GM12878 (cell line): ENCODE data around the gene TOP2B. TPM values are rescaled to one million over a fixed set of nuclear protein-coding genes. Genes with fewer than 3 reads are reported as not detected.

ENCODE experiments used
- ATAC-seq: fragments of 200-7000 bp; cut with Tn5 transposase; 3 replicates; pipeline ENCODE4 v1.9.1; 2020; ENCODE audit warnings: mild to moderate bottlenecking, moderate library complexity
- BruUV-seq: library from RNA; stranded (reverse); fragments of 400-500 nt; replicated peaks from 2 replicates; lab custom pipeline; 2021; lab: Mats Ljungman, UMichigan
- CTCF ChIA-PET: fragments of 300-600 bp; sonication (Branson Sonifier 250); formaldehyde crosslinking; extraction: SDS; loops from one replicate; lab custom pipeline; 2021; ENCODE audit warnings: inconsistent platforms; lab: Yijun Ruan, JAX
- POLR2A ChIA-PET: fragments of 350-600 bp; formaldehyde crosslinking; extraction: SDS; loops from one replicate; lab custom pipeline; 2021; ENCODE audit warnings: inconsistent platforms; lab: Charles Lee
- RAD21 ChIA-PET: fragments of 300-600 bp; sonication (Branson Sonifier 250); formaldehyde crosslinking; loops from one replicate; lab custom pipeline; 2023; ENCODE audit warnings: antibody characterized with exemption; ENCODE audit not compliant: unreplicated experiment; lab: Charles Lee
- SMC1A ChIA-PET: fragments of 300-600 bp; sonication (Branson Sonifier 250); formaldehyde crosslinking; loops from one replicate; lab custom pipeline; 2023; ENCODE audit not compliant: unreplicated experiment, uncharacterized antibody; lab: Charles Lee
- DNase-seq: peaks from one replicate; pipeline ENCODE4 v3.0.0-alpha.2; 2011; ENCODE audit warnings: low read depth, low spot score
- FAIRE-seq: peaks from 3 replicates; lab custom pipeline; 2011; peaks lifted over from hg19 to GRCh38; lab: Jason Lieb, UNC
- H2AFZ ChIP-seq: 2 replicates; pipeline ENCODE4 v1.6.0; 2011; ENCODE audit warnings: low read depth, low read length, control low read depth; ENCODE audit not compliant: control insufficient read depth
- H3K27ac ChIP-seq: 2 replicates; pipeline ENCODE4 v1.5.1; 2011; ENCODE audit warnings: control low read depth; ENCODE audit not compliant: control insufficient read depth, insufficient read depth
- H3K27me3 ChIP-seq, 2 experiments: replicated peaks in 1 of 2; 2 replicates each; pipeline versions ENCODE4 v1.6.0 to v1.6.1; 2011; ENCODE audit warnings: low read length in 1 of 2; ENCODE audit not compliant: control insufficient read depth in 2 of 2, insufficient read depth in 2 of 2
- H3K36me3 ChIP-seq, 2 experiments: 2 replicates each; pipeline ENCODE4 v1.5.1; 2011; ENCODE audit warnings: low read length in 1 of 2; ENCODE audit not compliant: control insufficient read depth in 2 of 2, insufficient read depth in 2 of 2
- H3K4me1 ChIP-seq: 2 replicates; pipeline ENCODE4 v1.6.1; 2011; ENCODE audit warnings: mild to moderate bottlenecking, low read length, moderate library complexity, mixed read lengths; ENCODE audit not compliant: control insufficient read depth, insufficient read depth
- H3K4me2 ChIP-seq: 2 replicates; pipeline ENCODE4 v1.6.0; 2011; ENCODE audit warnings: control low read depth; ENCODE audit not compliant: control insufficient read depth, insufficient read depth
- H3K4me3 ChIP-seq: fragments of 200-600 bp; sonication (generic); 2 replicates; pipeline ENCODE4 v1.5.1; 2016
- H3K79me2 ChIP-seq: 2 replicates; pipeline ENCODE4 v1.6.0; 2011; ENCODE audit warnings: low read length; ENCODE audit not compliant: control insufficient read depth, insufficient read depth
- H3K9ac ChIP-seq: 2 replicates; pipeline ENCODE4 v1.8.0; 2011; ENCODE audit warnings: low read length, control low read depth, mixed read lengths; ENCODE audit not compliant: control insufficient read depth, insufficient read depth
- H3K9me3 ChIP-seq: replicated peaks from 3 replicates; pipeline ENCODE4 v1.5.1; 2011; ENCODE audit warnings: mild to moderate bottlenecking, low read length; ENCODE audit not compliant: control insufficient read depth, insufficient read depth
- H4K20me1 ChIP-seq: 2 replicates; pipeline ENCODE4 v1.6.0; 2011; ENCODE audit not compliant: control insufficient read depth, insufficient read depth
- BCLAF1 ChIP-seq: fragments of 450-650 bp; IDR thresholded peaks from 2 replicates; pipeline ENCODE4 v1.6.1; 2017; ENCODE audit warnings: antibody characterized with exemption, mild to moderate bottlenecking, moderate library complexity
- CBFB ChIP-seq: IDR thresholded peaks from 2 replicates; pipeline ENCODE4 v1.6.1; 2016; ENCODE audit warnings: antibody characterized with exemption, low read depth
- CEBPZ ChIP-seq: fragments of 150-350 bp; IDR thresholded peaks from 2 replicates; pipeline ENCODE4 v1.6.1; 2016; ENCODE audit warnings: low read depth, low read length
- E2F8 ChIP-seq: fragments of 450-650 bp; IDR thresholded peaks from 2 replicates; pipeline ENCODE4 v1.6.1; 2018; ENCODE audit warnings: mild to moderate bottlenecking, low read depth, moderate library complexity; ENCODE audit not compliant: partially characterized antibody
- GABPA ChIP-seq: IDR thresholded peaks from 2 replicates; pipeline ENCODE4 v1.6.1; 2014; ENCODE audit warnings: antibody characterized with exemption, low read depth, mild to moderate bottlenecking, inconsistent platforms
- KAT2A ChIP-seq: conservative IDR thresholded peaks from 2 replicates; pipeline ENCODE4 v1.6.1; 2011; ENCODE audit warnings: low read depth, low read length; ENCODE audit not compliant: control insufficient read depth
- NFYA ChIP-seq: IDR thresholded peaks from 2 replicates; pipeline ENCODE4 v1.6.1; 2011; ENCODE audit warnings: low read depth, mild to moderate bottlenecking, low read length, improper control_type of control experiment, borderline replicate concordance
- RCOR1 ChIP-seq: conservative IDR thresholded peaks from 2 replicates; pipeline ENCODE4 v1.6.1; 2012; ENCODE audit warnings: low read depth, low read length, improper control_type of control experiment
- WGBS: methylation state at CpG from one replicate; pipeline ENCODE4 v1.1.6; 2016; ENCODE audit warnings: low lambda C conversion rate; ENCODE audit not compliant: insufficient replicate concordance, insufficient coverage; ENCODE audit errors: missing lambda C conversion rate; 5-methylcytosine and 5-hydroxymethylcytosine counted together
- in situ Hi-C: fragments of 300-500 bp; cut with MboI; formaldehyde crosslinking; loops from 9 replicates; pipeline ENCODE4 v1.14.3; 2018; ENCODE audit warnings: mixed read lengths
- intact Hi-C: fragments of 100-400 bp; cut with micrococcal nuclease; formaldehyde crosslinking; loops from one replicate; pipeline ENCODE4 v1.14.2; 2022; ENCODE audit not compliant: unreplicated experiment
- polyA plus RNA-seq, 11 experiments: library from polyadenylated mRNA; depleted of rRNA in 4 of 11; unstranded in 6 of 11; stranded (reverse) in 5 of 11; fragments of >200 nt; fragmentation: Nextera tagmentation in 4 of 11; fragmentation: Illumina TruSeq in 1 of 11; extraction: Ambion mirVana in 4 of 11; extraction: Trizol in 1 of 11; gene quantifications; 1 replicate in 1 of 11; 2 replicates in 10 of 11; pipeline versions ENCODE4 v1.2.1 to v1.2.3, GENCODE V29; 2011 to 2016; ENCODE audit warnings: inconsistent platforms in 2 of 11, missing spikeins in 2 of 11, low read depth in 1 of 11
- total RNA-seq, 4 experiments: library from RNA; depleted of rRNA in 3 of 4; stranded (reverse); fragments of >200 nt in 3 of 4; fragmentation: Illumina TruSeq in 1 of 4; extraction: Trizol in 1 of 4; gene quantifications; 2 replicates each; pipeline versions ENCODE4 v1.2.1 to v1.2.3, GENCODE V29; 2013 to 2021

The TOP2B gene
- total and polyA plus RNA-seq, 10 of the 15 experiments (the other 5 are each of a cell fraction or from before 2014, with no cell fraction given), result 28.6 to 134 (median 83.4) TPM

GRCh38 chr3:25582242-25582641, 82.5 kb downstream of the TOP2B start:
- TF ChIP-seq CBFB, result no peak
- WGBS, result 88% methylated on average over 2 of the region's 2 CpGs
- H3K4me3 ChIP-seq, result no peak overlapping the region
- SMC1A ChIA-PET, result interaction anchor here (1.0 kb wide), 2 partner anchors 10 to 25 kb away, joined by 3 to 4 read pairs; no protein-coding TSS in a partner anchor
- no peaks in the 10 kb centered on the region for H3K79me2 ChIP-seq
- RAD21 ChIA-PET, result no interaction called here
- no peak overlapping the region for H3K4me2 ChIP-seq
- no peaks in the 10 kb centered on the region for H3K9me3 ChIP-seq
- no peak for FAIRE-seq
- H3K9ac ChIP-seq, result no peak overlapping the region
- H3K27me3 ChIP-seq, result no peaks in the 10 kb centered on the region; a peak in 1 of 4 replicates
- POLR2A ChIA-PET, result no interaction called here
- H4K20me1 ChIP-seq, result no peaks in the 10 kb centered on the region; the same call in 1 of the 2 replicates
- in situ Hi-C loops, result no loop called here
- no peak overlapping the region for H3K27ac ChIP-seq
- CTCF ChIA-PET, result no interaction called here
- no peak for DNase-seq
- no peak overlapping the region for H2AFZ ChIP-seq
- BruUV-seq, result no TSS peak
- H3K36me3 ChIP-seq, result no peaks in the 10 kb centered on the region
- intact Hi-C loops, result no loop called here
- no peak for ATAC-seq
- H3K4me1 ChIP-seq, result no peaks in the 10 kb centered on the region

GRCh38 chr3:25581823-25582222, 82.9 kb downstream of the TOP2B start:
- no peak overlapping the region for H3K4me3 ChIP-seq
- no peaks in the 10 kb centered on the region for H3K79me2 ChIP-seq
- ChIA-PET RAD21 (no interaction called here), SMC1A (interaction anchor here (1.0 kb wide), 2 partner anchors 11 to 25 kb away, joined by 3 to 4 read pairs; no protein-coding TSS in a partner anchor), POLR2A (no interaction called here), CTCF (no interaction called here)
- no peaks in the 10 kb centered on the region; a peak in 1 of 4 replicates for H3K27me3 ChIP-seq
- no peak overlapping the region for H2AFZ ChIP-seq
- in situ Hi-C loops, result no loop called here
- 27% methylated on average over 3 of the region's 3 CpGs for WGBS
- H3K36me3 ChIP-seq, result no peaks in the 10 kb centered on the region
- FAIRE-seq (no peak), ATAC-seq (no peak), DNase-seq (no peak)
- no peaks in the 10 kb centered on the region for H3K4me1 ChIP-seq
- H3K9ac ChIP-seq, result no peak overlapping the region
- H3K4me2 ChIP-seq, result no peak overlapping the region
- H3K9me3 ChIP-seq, result no peaks in the 10 kb centered on the region
- no peaks in the 10 kb centered on the region; the same call in 1 of the 2 replicates for H4K20me1 ChIP-seq
- BruUV-seq, result no TSS peak
- H3K27ac ChIP-seq, result no peak overlapping the region
- intact Hi-C loops, result no loop called here
- TF ChIP-seq BCLAF1, result no peak
- no peak for TF ChIP-seq KAT2A
- no peak for TF ChIP-seq E2F8
- no peak for TF ChIP-seq RCOR1
- no peak for TF ChIP-seq GABPA
- no peak for TF ChIP-seq NFYA
- no peak for TF ChIP-seq CEBPZ
